Omental fat pad (tissue), 4 donors: Measurements from ENCODE around the gene CXCL12. TPM values are rescaled to one million over a fixed set of nuclear protein-coding genes. Genes with fewer than 3 reads are reported as not detected.

Source experiments
- ATAC-seq: fragments of 150-250 bp; one replicate; pipeline ENCODE4 v1.9.1; 2016; ENCODE audit warnings: mild to moderate bottlenecking, moderate library complexity; ENCODE audit not compliant: low FRiP score
- DNase-seq: peaks from one replicate; pipeline ENCODE4 v3.0.0-alpha.2; 2019; ENCODE audit warnings: low spot score
- total RNA-seq, 4 donors: library from RNA; depleted of rRNA; stranded (reverse); fragments of >200 nt; gene quantifications; one replicate each; pipeline ENCODE4 v1.1.0, GENCODE V29; 2016
- TF ChIP-seq, protein P1 (sequence below), 3 donors: fragments of 450-650 bp; IDR thresholded peaks; one replicate each; pipeline ENCODE4 v1.5.1; 2016 to 2017; ENCODE audit warnings: antibody characterized with exemption in 3 of 3, mild to moderate bottlenecking in 3 of 3, moderate library complexity in 2 of 3

CXCL12 gene
- total RNA-seq: 100 to 1,000 TPM in 2 of 4 donors, 10 to 100 TPM in 2; 53.4 to 277 (median 117) TPM

DNA sequence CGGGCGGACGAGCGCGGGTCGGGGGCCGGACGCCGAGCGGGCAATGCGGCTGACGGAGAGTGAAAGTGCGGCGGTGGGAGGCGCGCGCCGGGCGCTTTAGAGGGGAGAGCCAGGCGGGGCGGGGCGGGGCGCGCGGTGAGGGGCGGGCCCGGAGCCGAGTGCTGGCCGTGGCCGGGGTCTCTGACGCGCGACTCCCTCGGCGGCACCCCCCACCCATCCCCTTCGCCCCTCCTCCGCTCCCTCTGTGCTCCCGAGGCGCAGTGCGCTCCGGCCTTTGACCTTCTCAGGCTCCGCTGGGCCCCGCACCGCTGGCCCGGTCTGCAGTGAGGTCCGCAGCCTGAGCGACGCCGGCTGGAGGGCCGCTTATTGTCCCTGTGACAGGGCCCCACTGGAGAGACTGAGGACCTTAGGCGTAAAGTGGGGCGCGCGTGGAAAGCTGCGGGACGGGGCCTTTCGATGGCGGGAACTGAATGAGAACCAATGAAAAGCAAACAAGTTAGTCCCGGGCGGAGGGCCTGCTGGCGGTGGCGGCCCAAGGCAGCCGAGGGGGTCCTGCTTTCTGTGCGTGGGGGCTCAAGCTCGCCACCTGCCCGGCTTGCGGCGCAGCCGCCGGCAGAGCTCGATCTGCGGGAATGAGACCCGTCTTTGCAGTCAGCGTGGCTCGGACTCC, at the start of gene CXCL12:
CXCL12 (minus strand) TSS at position 72 of the 670 bp plus-strand sequence. CDS start 92 bp downstream, outside the sequence.
- DNase-seq (no peak), ATAC-seq (peak; percentile 17)
- TF ChIP-seq, protein P1, sequence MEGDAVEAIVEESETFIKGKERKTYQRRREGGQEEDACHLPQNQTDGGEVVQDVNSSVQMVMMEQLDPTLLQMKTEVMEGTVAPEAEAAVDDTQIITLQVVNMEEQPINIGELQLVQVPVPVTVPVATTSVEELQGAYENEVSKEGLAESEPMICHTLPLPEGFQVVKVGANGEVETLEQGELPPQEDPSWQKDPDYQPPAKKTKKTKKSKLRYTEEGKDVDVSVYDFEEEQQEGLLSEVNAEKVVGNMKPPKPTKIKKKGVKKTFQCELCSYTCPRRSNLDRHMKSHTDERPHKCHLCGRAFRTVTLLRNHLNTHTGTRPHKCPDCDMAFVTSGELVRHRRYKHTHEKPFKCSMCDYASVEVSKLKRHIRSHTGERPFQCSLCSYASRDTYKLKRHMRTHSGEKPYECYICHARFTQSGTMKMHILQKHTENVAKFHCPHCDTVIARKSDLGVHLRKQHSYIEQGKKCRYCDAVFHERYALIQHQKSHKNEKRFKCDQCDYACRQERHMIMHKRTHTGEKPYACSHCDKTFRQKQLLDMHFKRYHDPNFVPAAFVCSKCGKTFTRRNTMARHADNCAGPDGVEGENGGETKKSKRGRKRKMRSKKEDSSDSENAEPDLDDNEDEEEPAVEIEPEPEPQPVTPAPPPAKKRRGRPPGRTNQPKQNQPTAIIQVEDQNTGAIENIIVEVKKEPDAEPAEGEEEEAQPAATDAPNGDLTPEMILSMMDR (IDR thresholded peaks at IDR 0.05): no peak

DNA sequence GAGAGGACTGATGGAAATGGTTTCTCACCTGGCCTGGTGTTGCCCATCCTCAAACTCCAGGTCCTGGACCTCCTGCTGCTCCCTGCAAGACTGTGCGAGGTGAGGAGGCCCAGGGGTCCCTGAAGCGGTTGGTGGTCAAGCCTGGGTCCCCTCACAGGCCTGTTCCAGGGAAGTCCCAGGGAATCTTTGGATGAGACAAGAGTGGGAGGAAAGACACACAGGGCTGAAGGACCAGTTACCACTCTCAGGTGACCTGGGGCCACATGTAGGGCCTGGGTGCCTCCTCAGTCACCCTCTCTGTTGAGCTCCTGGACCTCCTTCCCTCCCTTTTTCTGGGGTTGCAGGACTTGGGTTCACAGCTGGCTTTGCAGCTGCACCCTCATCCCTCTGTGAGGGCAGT, 42.6 kb upstream of the CXCL12 start:
- DNase-seq (no peak), ATAC-seq (no peak)
- TF ChIP-seq, protein P1 (IDR thresholded peaks at IDR 0.05): no peak

GRCh38 chr10:44427037-44427436, 42.1 kb upstream of the CXCL12 start:
- ATAC-seq (no peak), DNase-seq (no peak)
- TF ChIP-seq, protein P1 (IDR thresholded peaks at IDR 0.05): no peak

GRCh38 chr10:44426247-44427034, 41.5 kb upstream of the CXCL12 start:
- DNase-seq (no peak), ATAC-seq (no peak)
- TF ChIP-seq, protein P1 (IDR thresholded peaks at IDR 0.05): no peak

DNA sequence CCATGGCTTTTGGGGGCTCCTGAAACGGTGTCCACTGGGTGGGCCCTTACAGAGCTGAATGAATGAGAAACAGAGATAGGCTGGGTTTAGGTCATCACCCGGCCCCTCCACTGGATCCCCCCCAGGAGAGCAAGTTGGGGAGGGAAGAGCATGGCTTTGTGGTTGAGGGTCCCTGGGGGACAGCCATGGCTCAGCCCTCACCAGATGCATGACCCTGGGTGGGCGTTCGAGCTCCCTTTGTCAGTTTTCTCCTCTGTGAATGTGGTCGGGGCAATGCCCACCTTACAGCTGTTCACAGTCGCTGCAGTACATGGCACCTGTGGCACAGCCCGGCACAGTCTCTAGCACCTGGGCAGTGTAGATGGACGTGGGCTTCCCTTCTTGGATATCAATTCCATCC, 40.6 kb upstream of the CXCL12 start:
- no peak for DNase-seq
- no peak for ATAC-seq
- TF ChIP-seq, protein P1 (IDR thresholded peaks at IDR 0.05): no peak

- no peak for DNase-seq
- TF ChIP-seq, protein P1 (IDR thresholded peaks at IDR 0.05): no peak
Observed at GRCh38 chr10:44424957-44425356, 40.1 kb upstream of the CXCL12 start.

More at GRCh38 chr10:44424957-44425356, 40.1 kb upstream of the CXCL12 start:
- no peak for ATAC-seq
